Measurements from ENCODE around the gene XRCC6.

- TF ChIP-seq FOXK2 (conservative IDR thresholded peaks at IDR 0.05 in 1 of 2, IDR thresholded peaks at IDR 0.05 in 1 of 2; ENCODE audit: low read depth in 2 of 2) (no peak), SIN3A (IDR thresholded peaks at IDR 0.05; ENCODE audit: borderline replicate concordance in 2 of 2, control insufficient read depth in 1 of 2, low read depth in 2 of 2, low read length in 2 of 2) (no peak), CTCF (IDR thresholded peaks at IDR 0.05 in 2 of 3, conservative IDR thresholded peaks at IDR 0.05 in 1 of 3; ENCODE audit: insufficient read depth in 2 of 3, low read depth in 1 of 3, low read length in 3 of 3) (no peak), SRSF1 (IDR thresholded peaks at IDR 0.05; ENCODE audit: low read depth, low read length) (no peak), RBM39 (optimal IDR thresholded peaks at IDR 0.05; ENCODE audit: low read depth, low read length) (no peak), ZNF696 (CRISPR knock-in tag; conservative IDR thresholded peaks at IDR 0.05) (no peak), MEF2D (tag; conservative IDR thresholded peaks at IDR 0.05; ENCODE audit: low read depth) (no peak)
These were observed 63.1 kb downstream of the XRCC6 start for GRCh38 chr22:41684194-41684593.

All from K562 (cell line).